MCF 10A (cell line): Measurements from ENCODE around the gene PLCB1. TPM values are rescaled to one million over a fixed set of nuclear protein-coding genes. Genes with fewer than 3 reads are reported as not detected.

Experiments used
- BruUV-seq: library from RNA; stranded (reverse); fragments of 400-500 nt; replicated peaks from 2 replicates; lab custom pipeline; 2021; lab: Mats Ljungman, UMichigan
- CTCF ChIA-PET: fragments of 300-600 bp; sonication (Branson Sonifier 250); formaldehyde crosslinking; extraction: SDS; loops from one replicate; lab custom pipeline; 2021; ENCODE audit warnings: antibody characterized with exemption, inconsistent platforms; lab: Yijun Ruan, JAX
- POLR2A ChIA-PET: fragments of 300-600, 350-650 bp; sonication (Branson Sonifier 250); formaldehyde crosslinking; extraction: SDS; loops from one replicate; lab custom pipeline; 2020; ENCODE audit warnings: antibody characterized with exemption, inconsistent platforms; lab: Yijun Ruan, JAX
- DNase-seq: peaks from one replicate; pipeline ENCODE4 v3.0.0-alpha.2; 2018; ENCODE audit not compliant: unreplicated experiment
- H3K27ac Mint-ChIP-seq: one replicate; pipeline ENCODE4 v1.8.0; 2022; ENCODE audit warnings: mild to moderate bottlenecking, low read depth, mixed read lengths; ENCODE audit not compliant: unreplicated experiment
- H3K27me3 Mint-ChIP-seq: one replicate; pipeline ENCODE4 v1.8.0; 2022; ENCODE audit warnings: mixed read lengths; ENCODE audit not compliant: insufficient read depth, unreplicated experiment
- H3K36me3 Mint-ChIP-seq: one replicate; pipeline ENCODE4 v1.8.0; 2022; ENCODE audit warnings: mild to moderate bottlenecking, moderate library complexity, mixed read lengths; ENCODE audit not compliant: insufficient read depth, unreplicated experiment
- H3K4me1 Mint-ChIP-seq: one replicate; pipeline ENCODE4 v1.8.0; 2022; ENCODE audit warnings: mixed read lengths; ENCODE audit not compliant: insufficient read depth, unreplicated experiment
- H3K4me3 Mint-ChIP-seq: one replicate; pipeline ENCODE4 v1.8.0; 2022; ENCODE audit warnings: mild to moderate bottlenecking, moderate library complexity, mixed read lengths; ENCODE audit not compliant: unreplicated experiment
- H3K9me3 Mint-ChIP-seq: one replicate; pipeline ENCODE4 v1.8.0; 2022; ENCODE audit warnings: mixed read lengths; ENCODE audit not compliant: unreplicated experiment
- CTCF ChIP-seq: fragments of 200-600 bp; IDR thresholded peaks from one replicate; pipeline ENCODE4 v1.8.0; 2022; ENCODE audit warnings: antibody characterized with exemption, mild to moderate bottlenecking; ENCODE audit not compliant: unreplicated experiment
- intact Hi-C: fragments of 100-400 bp; cut with micrococcal nuclease; formaldehyde crosslinking; loops from 2 replicates; pipeline ENCODE4 v1.14.1; 2022
- total RNA-seq: library from RNA; stranded (reverse); gene quantifications from 2 replicates; pipeline ENCODE4 v1.2.3, GENCODE V29; 2022

The PLCB1 gene
- total RNA-seq, 1 experiment from 2014 or later, result 5.9 TPM

GRCh38 chr20:8749101-8749500 is 617.0 kb downstream of the PLCB1 start:
- Mint-ChIP-seq H3K27me3 (no peaks in the 10 kb centered on the region), H3K27ac (no peak overlapping the region), H3K9me3 (no peaks in the 10 kb centered on the region), H3K4me1 (peaks cover 5% of the 10 kb centered on the region), H3K36me3 (no peaks in the 10 kb centered on the region), H3K4me3 (no peak overlapping the region)
- intact Hi-C loops, result no loop called here
- no TSS peak for BruUV-seq
- no peak for TF ChIP-seq CTCF
- POLR2A ChIA-PET, result interaction anchor here (1.1 kb wide), 1 partner anchor 11 kb away, joined by 3 read pairs; no protein-coding TSS in a partner anchor
- DNase-seq, result no peak
- CTCF ChIA-PET, result interaction anchor here (0.6 to 4.8 kb wide), 12 partner anchors 9 to 659 kb away, joined by 3 to 47 read pairs (median 3); no protein-coding TSS in a partner anchor

- no TSS peak for BruUV-seq
- H3K4me1 Mint-ChIP-seq, result peaks cover 5% of the 10 kb centered on the region
- no peaks in the 10 kb centered on the region for H3K36me3 Mint-ChIP-seq
- POLR2A ChIA-PET, result interaction anchor here (0.6 kb wide), 1 partner anchor 618 kb away, joined by 3 read pairs; no protein-coding TSS in a partner anchor
- CTCF ChIA-PET, result interaction anchor here (0.6 to 4.8 kb wide), 32 partner anchors 8 to 1328 kb away, joined by 3 to 47 read pairs (median 3); no protein-coding TSS in a partner anchor
- intact Hi-C loops, result loop anchor here (2.0 kb wide), 1 partner anchor 41 kb away; no protein-coding TSS in a partner anchor
- H3K27me3 Mint-ChIP-seq, result no peaks in the 10 kb centered on the region
- no peak for TF ChIP-seq CTCF
- H3K4me3 Mint-ChIP-seq, result no peak overlapping the region
- no peak for DNase-seq
- H3K9me3 Mint-ChIP-seq, result no peaks in the 10 kb centered on the region
- no peak overlapping the region for H3K27ac Mint-ChIP-seq
These were observed 617.9 kb downstream of the PLCB1 start for GRCh38 chr20:8749986-8750385.

DNA sequence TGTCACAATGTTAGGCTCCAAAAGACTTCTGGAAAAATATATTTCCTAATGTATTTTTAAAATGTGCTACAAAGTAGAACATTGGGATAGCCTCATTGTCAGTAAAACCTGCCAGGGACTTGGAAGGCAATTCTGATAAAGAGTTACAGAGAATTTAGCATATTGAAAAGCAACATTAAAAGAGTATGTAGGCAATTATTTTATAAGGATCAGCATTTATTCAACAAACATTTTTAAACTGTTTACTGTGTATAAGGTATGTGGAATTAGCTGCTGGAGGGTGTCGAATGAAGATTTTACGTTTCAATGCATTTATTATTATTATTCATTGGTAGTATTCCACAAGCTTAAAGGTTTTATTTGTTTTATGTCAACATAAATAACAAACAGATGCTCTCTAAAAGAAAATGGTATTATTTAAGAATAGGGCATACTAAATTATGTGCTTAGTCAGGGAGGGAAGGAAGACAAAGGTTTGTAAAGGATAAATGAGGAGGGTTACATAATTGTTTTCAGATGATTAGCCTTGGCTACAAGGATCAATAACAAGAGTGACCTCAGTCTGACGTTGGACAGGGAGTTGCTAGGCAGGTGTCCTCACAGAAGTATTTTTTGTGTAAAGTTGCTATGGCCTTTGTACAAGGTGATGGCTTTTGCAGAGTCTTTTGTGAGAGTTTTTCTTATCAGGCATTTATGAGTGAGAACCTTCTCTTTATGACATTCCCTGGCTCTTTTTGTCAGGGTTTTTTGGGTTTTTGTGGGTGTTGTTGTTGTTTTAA is 623.5 kb downstream of the PLCB1 start:
- intact Hi-C loops, result no loop called here
- ChIA-PET POLR2A (interaction anchor here (0.6 kb wide), 1 partner anchor 637 kb away, joined by 3 read pairs; no protein-coding TSS in a partner anchor), CTCF (interaction anchor here (0.6 to 5.5 kb wide), 5 partner anchors 7 to 638 kb away, joined by 3 to 47 read pairs (median 5); no protein-coding TSS in a partner anchor)
- Mint-ChIP-seq H3K4me3 (no peak overlapping the region), H3K27me3 (no peaks in the 10 kb centered on the region), H3K4me1 (peaks cover 21% of the 10 kb centered on the region), H3K27ac (no peak overlapping the region), H3K36me3 (no peaks in the 10 kb centered on the region), H3K9me3 (no peaks in the 10 kb centered on the region)
- no peak for DNase-seq
- no TSS peak for BruUV-seq
- TF ChIP-seq CTCF, result no peak

- DNase-seq, result peak; percentile 76
- Mint-ChIP-seq H3K27me3 (no peaks in the 10 kb centered on the region), H3K36me3 (no peaks in the 10 kb centered on the region), H3K9me3 (no peaks in the 10 kb centered on the region), H3K4me1 (peaks cover 17% of the 10 kb centered on the region), H3K27ac (no peak overlapping the region), H3K4me3 (no peak overlapping the region)
- CTCF ChIA-PET, result interaction anchor here (0.6 to 5.5 kb wide), 10 partner anchors 8 to 830 kb away, joined by 3 to 47 read pairs (median 6); no protein-coding TSS in a partner anchor
- BruUV-seq, result no TSS peak
- POLR2A ChIA-PET, result interaction anchor here (0.6 kb wide), 1 partner anchor 283 kb away, joined by 3 read pairs; no protein-coding TSS in a partner anchor
- intact Hi-C loops, result no loop called here
- no peak for TF ChIP-seq CTCF
These were observed 624.3 kb downstream of the PLCB1 start for GRCh38 chr20:8756410-8756809.
